HG03159 (cell line): Measurements from ENCODE around the gene TLR6.

Experiments used
- ATAC-seq: cut with Tn5 transposase; IDR thresholded peaks from one replicate; pipeline ENCODE4 v1.9.1; 2021; ENCODE audit warnings: mild to moderate bottlenecking, moderate library complexity; ENCODE audit not compliant: unreplicated experiment

TLR6 gene

GRCh38 chr4:38868059-38868960 is 11.7 kb upstream of the TLR6 start:
- ATAC-seq = peak; percentile 17

- peak; percentile 72 for ATAC-seq
Observed at GRCh38 chr4:38867478-38868058, 11.0 kb upstream of the TLR6 start, which contains the start of gene FAM114A1. Gene FAM114A1 (plus strand): TSS chr4:38867806. CDS start chr4:38878079, 10,273 bp downstream.

- no peak for ATAC-seq
Observed at GRCh38 chr4:38866973-38867477, 10.4 kb upstream of the TLR6 start.

DNA sequence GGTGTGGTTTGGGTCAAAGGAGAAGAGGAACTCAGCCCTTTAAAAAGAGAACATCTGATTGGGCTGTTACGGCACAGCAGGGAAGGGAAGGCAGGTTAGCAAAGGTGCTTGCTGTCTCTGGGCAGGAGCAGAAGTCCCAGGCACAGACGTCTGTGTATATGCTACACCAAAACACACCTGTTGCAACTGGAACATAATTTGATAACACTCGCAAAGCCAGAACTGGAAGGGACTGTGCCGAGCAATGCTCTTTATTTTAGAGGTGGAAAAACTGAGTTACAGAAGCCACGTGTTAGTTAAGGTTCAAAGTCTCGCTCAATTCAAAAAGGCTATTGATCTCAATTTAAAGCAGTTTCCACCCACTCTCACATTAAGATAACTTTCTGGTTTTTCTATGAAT is 8.8 kb upstream of the TLR6 start:
- no peak for ATAC-seq

DNA sequence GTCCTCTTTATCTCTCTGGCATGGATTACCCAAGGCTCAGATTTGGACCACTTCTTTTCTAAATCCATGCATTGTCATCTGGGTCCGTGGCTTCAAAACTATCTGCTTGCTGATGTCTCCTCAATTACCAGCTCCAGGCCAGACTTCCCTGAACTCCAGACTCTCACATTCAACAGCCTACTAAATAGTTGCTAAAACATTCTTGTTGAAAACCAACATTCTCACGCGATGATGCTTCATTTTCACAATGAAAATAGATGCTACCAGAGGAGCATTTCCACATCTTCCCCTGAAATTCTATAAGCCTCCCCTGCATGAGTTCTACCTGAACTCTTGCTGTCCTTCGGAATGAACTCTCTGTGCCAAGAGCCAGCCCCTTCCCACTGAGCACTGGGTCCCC is 5.2 kb upstream of the TLR6 start:
- ATAC-seq = no peak

DNA sequence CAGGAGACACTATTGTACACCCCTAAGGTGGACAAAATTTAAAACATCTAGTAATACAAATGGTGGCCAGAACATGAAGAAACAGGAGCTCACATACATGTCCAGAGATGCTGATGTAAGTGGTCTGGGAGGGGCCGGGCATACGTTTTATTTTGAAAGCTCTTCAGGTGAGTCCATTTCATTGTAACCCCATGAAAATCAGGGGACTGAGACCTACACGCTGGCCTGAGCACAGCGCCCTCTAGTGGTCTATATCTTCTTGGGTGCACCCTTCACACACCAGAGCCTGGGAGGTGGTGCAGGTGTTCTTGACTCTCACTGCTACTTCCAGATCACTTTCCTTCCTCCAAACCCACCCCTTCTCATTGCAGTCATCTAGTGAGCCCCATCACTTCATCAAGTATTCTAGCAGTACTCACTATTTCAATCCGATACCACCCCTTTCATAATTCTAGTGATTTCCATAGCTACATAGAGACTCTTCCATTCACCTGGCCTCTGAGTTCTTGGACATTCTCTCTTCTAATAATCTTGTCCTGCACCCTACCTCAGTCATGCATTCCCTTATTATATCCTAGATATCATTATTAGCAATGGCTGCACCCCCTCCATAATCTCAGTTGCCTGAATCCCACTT is 4.3 kb upstream of the TLR6 start:
- ATAC-seq = peak; percentile 47

GRCh38 chr4:38859501-38859900 is 2.9 kb upstream of the TLR6 start:
- no peak for ATAC-seq

GRCh38 chr4:38858097-38858420 is 1.4 kb upstream of the TLR6 start:
- no peak for ATAC-seq

DNA sequence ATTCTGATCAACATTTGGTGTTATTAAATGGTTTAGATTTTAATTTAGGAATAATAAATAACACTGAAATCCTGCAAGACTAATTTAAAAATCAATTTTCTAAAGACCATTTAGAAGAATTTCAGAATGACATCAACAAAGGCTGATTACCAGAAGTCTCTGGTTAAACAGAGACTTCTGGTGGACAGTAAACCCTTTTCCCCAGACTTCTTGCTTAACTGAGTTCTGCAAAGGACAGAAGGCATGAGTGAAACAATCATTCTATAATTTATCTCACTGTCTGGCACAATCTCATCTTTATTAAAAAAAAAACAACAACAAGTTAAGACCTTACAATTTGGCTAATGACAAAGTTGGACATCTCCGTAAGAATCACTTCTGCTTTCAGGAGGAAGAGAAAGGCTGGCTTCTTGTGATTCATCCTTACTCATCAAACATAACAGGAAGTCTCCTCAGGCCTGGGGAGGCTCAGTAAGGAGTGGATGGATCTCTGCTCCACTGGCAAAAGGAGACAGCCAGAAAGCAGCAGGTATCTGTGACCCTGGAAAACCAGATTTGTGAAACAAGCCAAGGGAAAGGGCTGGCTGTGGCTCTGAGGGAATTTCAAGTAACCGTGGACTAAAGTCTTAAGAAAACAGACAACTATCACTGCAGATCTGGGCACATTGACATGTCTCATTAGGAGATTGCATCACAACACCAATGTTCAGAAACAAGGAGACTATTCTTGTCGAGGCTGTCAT is 908 bp upstream of the TLR6 start:
- ATAC-seq = peak; percentile 64

- ATAC-seq = no peak
Observed at GRCh38 chr4:38856046-38856445, 571 bp downstream of the TLR6 start.

DNA sequence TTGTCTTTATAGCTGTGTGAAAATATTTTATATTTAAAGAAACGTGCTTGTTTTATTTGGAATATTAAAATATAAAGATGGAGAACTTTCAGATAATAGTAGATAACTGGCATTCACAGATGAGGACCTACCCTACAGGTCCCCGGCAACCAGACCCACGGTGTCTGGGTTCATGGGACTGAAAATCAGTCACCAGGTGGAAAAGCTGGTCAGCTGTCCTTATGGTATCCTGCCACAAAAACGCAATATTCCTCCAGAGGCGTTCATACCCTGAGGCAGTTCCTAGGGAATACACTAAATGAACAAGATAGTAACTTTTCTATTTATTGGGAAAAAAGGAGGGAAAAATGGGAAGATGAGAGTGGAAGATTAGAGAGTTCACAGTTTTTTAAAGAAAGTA is 1.2 kb downstream of the TLR6 start:
- no peak for ATAC-seq

- no peak for ATAC-seq
Observed at GRCh38 chr4:38846015-38846414, 10.6 kb downstream of the TLR6 start.

DNA sequence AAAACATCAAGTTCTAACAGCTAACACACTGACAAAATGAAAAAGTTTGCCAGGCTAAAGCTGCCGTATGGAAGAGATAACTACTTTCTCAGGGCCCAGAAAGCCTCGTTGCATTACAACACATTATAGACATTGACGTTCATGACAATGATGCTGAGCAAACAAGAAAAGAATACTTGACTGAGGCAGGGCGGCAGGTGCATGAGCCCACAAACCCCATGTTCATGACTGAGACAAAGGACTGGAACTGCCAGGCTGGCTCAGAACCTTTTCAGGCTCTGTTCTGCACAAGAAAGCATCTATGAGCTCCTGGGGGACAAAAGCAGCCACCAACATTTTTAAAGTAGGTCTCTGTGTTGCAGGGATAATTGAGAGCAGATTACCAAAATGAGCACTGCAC is 13.6 kb downstream of the TLR6 start:
- ATAC-seq = no peak

DNA sequence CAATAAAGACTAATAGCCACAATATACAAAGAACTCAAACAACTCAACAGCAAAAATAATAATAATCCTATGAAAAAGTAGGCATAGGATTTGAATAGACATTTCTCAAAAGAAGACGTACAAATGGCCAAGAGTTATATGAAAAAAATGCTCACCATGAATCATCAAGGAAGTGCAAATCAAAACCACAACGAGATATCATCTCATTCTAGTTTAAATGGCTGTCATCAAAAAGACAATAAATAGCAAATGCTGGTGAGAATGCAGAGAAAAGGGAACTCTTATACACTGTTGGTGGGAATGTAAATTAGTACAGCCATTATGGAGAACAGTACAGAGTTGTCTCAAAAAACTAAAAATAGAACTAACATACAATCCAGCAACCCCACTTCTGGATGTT is 18.8 kb downstream of the TLR6 start:
- ATAC-seq = no peak

DNA sequence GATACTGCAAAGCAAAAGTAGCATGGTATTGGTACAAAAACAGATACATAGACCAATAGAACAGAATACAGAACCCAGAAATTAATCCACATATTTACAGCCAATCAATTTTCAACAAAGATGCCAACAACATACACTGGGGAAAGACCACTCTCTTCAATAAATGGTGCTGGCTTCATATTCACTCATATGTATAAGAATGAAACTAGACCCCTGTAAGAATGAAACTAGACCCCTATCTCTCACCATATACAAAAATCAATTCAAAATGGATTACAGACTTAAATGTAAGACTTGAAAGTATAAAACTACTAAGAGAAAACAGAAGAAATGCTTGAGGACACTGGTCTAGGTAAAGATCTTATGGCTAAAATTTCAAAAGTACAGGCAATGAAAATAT is 19.3 kb downstream of the TLR6 start:
- ATAC-seq = no peak

DNA sequence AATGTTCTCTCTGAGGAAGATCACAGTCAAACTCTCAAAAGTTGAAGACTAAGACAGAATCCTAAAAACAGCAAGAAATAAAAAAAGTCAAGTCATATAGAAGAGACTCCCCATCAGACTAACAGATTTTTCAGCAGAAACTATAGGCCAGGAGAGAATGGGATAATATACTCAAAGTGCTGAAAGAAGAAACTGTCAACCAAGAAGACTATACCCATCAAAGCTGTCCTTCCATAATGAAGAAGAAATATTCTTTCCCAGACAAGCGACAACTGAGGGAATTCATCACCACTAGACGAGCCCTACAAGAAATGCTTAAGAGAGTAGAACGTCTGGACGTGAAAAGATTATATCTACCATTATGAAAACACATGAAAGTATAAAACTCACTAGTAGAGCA is 22.0 kb downstream of the TLR6 start:
- no peak for ATAC-seq

DNA sequence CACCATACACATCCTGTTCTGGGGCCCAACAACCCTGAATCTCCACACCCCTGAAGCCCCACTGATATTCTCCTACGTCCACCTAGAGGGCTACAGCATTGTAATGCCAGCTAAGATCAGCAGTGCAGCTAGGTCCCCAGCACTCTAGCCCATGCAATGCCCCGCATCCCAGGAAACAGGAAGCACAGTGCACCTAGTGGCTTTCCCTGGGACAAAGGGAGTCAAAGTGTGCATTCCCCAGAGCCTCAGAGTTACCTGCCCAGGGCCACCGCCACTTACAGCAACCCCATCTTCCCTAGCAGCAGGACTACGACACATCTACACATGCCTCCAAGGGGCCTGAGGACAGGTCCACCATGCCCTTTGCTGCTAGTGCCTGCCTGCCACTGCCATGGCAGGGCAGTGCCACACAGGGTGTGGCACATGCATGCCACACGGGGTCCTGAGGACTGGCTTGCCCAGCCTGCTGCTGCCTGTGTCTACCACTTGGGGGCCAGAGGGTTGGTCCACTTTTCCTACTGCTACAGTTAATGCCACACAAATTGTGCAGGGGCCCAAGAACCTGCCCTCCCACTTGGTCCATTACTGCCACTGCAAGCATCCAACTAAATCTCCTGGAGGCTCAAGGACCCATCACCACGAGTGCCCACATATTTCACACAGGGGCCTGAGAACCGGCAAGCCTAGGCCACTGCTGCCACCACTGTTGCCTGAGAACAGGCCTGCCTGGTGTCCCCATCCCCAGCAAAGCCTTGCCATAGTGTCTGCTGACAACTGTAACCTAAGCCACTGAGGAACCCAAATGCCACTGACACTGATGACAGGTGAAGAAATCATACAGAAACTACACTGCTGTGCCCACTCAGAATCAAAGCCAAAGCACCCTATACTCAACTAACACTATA is 23.7 kb downstream of the TLR6 start:
- no peak for ATAC-seq

DNA sequence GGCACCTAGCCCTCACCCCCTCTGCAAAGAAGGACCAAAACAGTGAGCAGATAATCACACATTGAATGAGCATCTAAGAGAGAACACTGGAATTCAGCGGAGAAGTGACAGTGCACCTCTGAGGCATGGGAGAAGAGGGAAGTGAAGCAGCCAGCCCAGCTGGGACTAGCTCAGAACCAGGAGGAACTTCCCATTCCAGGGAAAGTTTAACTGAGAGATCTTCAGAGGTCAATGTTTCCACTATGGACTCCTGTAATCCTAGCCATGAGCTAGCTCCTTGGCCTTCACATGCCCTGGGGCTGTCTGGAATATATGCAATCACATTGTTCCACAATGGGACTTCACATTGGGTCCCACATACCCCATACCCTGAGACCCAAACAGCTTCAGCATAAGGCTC is 24.4 kb downstream of the TLR6 start:
- no peak for ATAC-seq

DNA sequence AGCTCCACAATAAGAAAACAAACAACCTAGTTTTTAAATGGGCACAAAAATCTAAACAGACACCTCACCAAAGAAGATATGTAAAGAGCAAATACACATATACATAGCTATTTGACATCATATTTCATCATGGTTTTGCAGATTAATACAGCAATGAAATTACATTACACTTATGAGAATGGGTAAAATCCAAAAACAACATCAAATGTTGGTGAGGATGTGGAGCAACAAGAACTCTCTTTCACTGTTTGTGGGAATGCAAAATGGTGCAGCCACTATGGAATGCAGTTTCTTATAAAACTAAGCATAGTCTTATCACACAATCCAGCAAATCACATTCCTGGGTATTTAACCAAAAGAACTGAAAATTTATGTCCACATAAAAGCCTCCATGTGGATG is 25.0 kb downstream of the TLR6 start:
- ATAC-seq = no peak

DNA sequence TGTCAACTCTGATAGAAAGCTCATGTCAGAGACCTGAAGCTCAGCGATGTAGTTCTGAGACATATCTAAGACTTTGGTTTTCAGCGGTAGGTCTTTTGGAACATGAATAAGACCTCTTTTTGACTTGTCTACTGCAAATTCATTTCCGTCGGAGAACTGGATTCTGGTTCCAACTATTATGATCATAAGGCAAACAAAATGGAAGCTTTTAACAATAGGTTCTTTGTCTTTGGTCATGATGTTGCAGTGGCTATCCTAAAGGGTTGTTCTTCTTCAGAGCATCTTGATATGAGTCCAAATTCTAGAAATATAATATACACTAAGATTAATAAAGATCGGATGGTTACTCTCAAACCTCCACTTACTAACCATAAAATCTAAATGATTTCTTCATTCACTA is 27.4 kb downstream of the TLR6 start:
- no peak for ATAC-seq
